BLaER1 (cell line): ENCODE measurements around the gene ZFP28.

Experiments used
- H3K27ac ChIP-seq: shearing (Covaris generic); formaldehyde crosslinking; 2 replicates; pipeline ENCODE4 v1.8.1; 2022
- H3K27me3 ChIP-seq: shearing (Covaris generic); formaldehyde crosslinking; 2 replicates; pipeline ENCODE4 v1.8.1; 2022
- H3K36me3 ChIP-seq: shearing (Covaris generic); formaldehyde crosslinking; 2 replicates; pipeline ENCODE4 v1.8.1; 2022
- H3K4me1 ChIP-seq: shearing (Covaris generic); formaldehyde crosslinking; 2 replicates; pipeline ENCODE4 v1.8.1; 2022
- H3K4me2 ChIP-seq: shearing (Covaris generic); formaldehyde crosslinking; 2 replicates; pipeline ENCODE4 v1.8.1; 2022
- H3K4me3 ChIP-seq: shearing (Covaris generic); formaldehyde crosslinking; 2 replicates; pipeline ENCODE4 v1.8.1; 2022
- H3K9ac ChIP-seq: shearing (Covaris generic); formaldehyde crosslinking; 2 replicates; pipeline ENCODE4 v1.8.1; 2022
- H3K9me3 ChIP-seq: shearing (Covaris generic); formaldehyde crosslinking; 2 replicates; pipeline ENCODE4 v1.8.1; 2022
- H4K20me1 ChIP-seq: shearing (Covaris generic); formaldehyde crosslinking; 2 replicates; pipeline ENCODE4 v1.8.1; 2022
- Cebpa-rat ChIP-seq: shearing (Covaris generic); IDR thresholded peaks from 2 replicates; pipeline ENCODE4 v1.8.1; 2022

The ZFP28 gene

GRCh38 chr19:56594783-56595547 lies 56.2 kb downstream of the ZFP28 start, which contains the start of gene ZNF71:
Gene ZNF71 (plus strand): TSS chr19:56595302. CDS start chr19:56601559, 6,257 bp downstream.
- Histone ChIP-seq H3K27ac (peak within 1 kb of the TSS; percentile 86), H3K4me2 (peak within 1 kb of the TSS; percentile 77), H3K9me3 (peaks cover 68% of the 10 kb centered on the region), H3K9ac (peak within 1 kb of the TSS; percentile 91), H3K27me3 (no peaks in the 10 kb centered on the region), H4K20me1 (no peaks in the 10 kb centered on the region; the same call in 1 of the 2 replicates), H3K36me3 (peaks cover 31% of the 10 kb centered on the region), H3K4me3 (peak within 1 kb of the TSS; percentile 94), H3K4me1 (peaks cover 10% of the 10 kb centered on the region)
- TF ChIP-seq Cebpa-rat = no peak

DNA sequence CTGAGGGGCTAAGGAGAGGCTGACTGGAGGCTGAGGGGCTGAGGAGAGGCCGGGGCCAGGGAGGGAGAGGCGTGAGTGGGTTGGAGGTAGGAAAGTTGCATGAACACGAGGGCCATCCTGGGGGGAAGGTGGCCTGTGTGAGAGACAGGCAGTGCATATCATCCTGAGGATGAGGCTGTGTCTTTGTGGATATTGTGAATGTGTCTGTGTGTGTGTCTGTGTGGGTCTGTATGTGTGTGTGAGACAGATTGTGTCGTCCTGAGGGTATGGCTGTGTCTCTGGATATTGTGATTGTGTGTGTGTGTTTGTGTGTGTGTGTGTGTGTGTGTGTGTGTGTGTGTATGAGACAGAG lies 56.8 kb downstream of the ZFP28 start:
- Histone ChIP-seq H3K4me1 (peaks cover 10% of the 10 kb centered on the region), H3K4me3 (peak overlapping the region; percentile 94), H3K9ac (peak overlapping the region; percentile 91), H4K20me1 (no peaks in the 10 kb centered on the region; the same call in 1 of the 2 replicates), H3K4me2 (peak overlapping the region; percentile 77), H3K27ac (peak overlapping the region; percentile 86), H3K27me3 (no peaks in the 10 kb centered on the region), H3K36me3 (peaks cover 33% of the 10 kb centered on the region), H3K9me3 (peaks cover 66% of the 10 kb centered on the region)
- TF ChIP-seq Cebpa-rat = no peak

DNA sequence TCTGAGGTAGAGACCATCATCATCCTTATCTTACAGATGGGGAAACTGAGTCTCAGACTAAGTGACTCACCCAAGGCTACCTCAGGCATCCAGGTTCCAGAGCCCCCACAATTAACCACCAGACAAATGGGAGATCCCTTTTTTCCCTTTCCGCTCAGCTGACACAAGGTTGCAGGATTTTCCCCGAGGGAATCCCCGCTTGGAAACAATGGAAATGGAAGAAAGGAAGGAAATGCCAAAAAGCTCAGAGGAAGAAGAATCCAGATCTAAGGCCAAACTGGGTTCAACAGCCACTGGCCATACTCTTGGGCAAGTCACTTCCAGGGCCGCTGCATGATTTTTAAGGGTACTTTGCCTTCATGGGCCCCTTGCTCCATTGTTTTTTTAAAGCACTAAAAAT lies 57.9 kb downstream of the ZFP28 start:
- no peak for TF ChIP-seq Cebpa-rat
- H3K27me3 ChIP-seq = no peaks in the 10 kb centered on the region
- 0 out of 2 replicates have a peak overlapping the region, but pooled peaks have one; percentile 94 for H3K4me3 ChIP-seq
- peaks cover 68% of the 10 kb centered on the region for H3K9me3 ChIP-seq
- 0 out of 2 replicates have a peak overlapping the region, but pooled peaks have one; percentile 91 for H3K9ac ChIP-seq
- H3K27ac ChIP-seq = no peak overlapping the region
- peak overlapping the region; percentile 77 for H3K4me2 ChIP-seq
- H3K4me1 ChIP-seq = peaks cover 10% of the 10 kb centered on the region
- peaks cover 45% of the 10 kb centered on the region for H3K36me3 ChIP-seq
- H4K20me1 ChIP-seq = peaks cover 4% of the 10 kb centered on the region; the same call in 1 of the 2 replicates

DNA sequence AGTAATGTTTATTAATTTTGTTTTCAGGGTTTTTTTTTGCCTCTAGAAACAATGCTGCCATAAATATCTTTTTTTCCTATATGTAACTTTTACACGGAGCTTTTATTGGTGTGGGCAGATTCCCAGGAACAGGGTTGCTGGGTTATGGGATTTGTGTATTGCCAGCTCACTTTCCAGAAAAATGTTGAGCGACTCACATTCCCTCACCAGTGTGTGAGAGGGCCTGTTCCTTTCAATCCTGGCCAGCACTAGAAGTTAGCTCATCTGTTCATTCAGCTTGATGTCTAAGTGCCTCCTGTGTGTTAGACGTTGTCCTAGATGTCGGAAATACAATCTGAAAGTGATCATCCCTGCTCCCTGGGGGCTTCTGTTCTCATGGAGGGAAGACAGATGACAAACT lies 58.9 kb downstream of the ZFP28 start:
- H3K9me3 ChIP-seq = peaks cover 74% of the 10 kb centered on the region
- no peaks in the 10 kb centered on the region for H3K27me3 ChIP-seq
- TF ChIP-seq Cebpa-rat = no peak
- peaks cover 6% of the 10 kb centered on the region; the same call in 1 of the 2 replicates for H4K20me1 ChIP-seq
- no peak overlapping the region for H3K4me2 ChIP-seq
- H3K9ac ChIP-seq = no peak overlapping the region
- H3K4me1 ChIP-seq = peaks cover 10% of the 10 kb centered on the region
- H3K4me3 ChIP-seq = no peak overlapping the region
- no peak overlapping the region for H3K27ac ChIP-seq
- H3K36me3 ChIP-seq = peaks cover 55% of the 10 kb centered on the region

DNA sequence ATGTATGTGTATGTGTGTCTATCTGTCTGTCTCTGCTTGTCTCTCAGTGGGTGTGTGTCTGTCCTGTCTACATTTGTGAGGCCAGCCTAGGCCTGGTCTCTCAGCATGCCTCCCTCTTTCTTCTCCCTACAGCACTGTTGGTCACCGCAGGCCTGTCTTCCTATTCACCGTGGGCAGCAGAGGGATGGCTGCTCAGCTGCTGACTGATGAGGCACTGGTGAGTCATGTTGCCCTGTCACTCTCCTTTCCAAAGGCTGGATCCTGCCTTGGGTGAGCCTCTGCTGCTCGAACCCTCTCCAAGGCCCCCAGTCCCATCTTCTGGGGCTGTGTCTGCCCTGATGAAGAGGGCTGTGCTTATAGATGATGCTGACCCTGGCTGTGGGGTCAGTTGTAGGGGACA lies 62.6 kb downstream of the ZFP28 start:
- H3K9me3 ChIP-seq = peaks cover 96% of the 10 kb centered on the region

GRCh38 chr19:56603829-56604228 lies 65.1 kb downstream of the ZFP28 start:
- H3K4me3 ChIP-seq = no peak overlapping the region
- no peaks in the 10 kb centered on the region for H3K27me3 ChIP-seq
- peaks cover 6% of the 10 kb centered on the region; the same call in 1 of the 2 replicates for H4K20me1 ChIP-seq
- H3K36me3 ChIP-seq = peaks cover 89% of the 10 kb centered on the region
- H3K4me1 ChIP-seq = no peaks in the 10 kb centered on the region
- H3K9ac ChIP-seq = no peak overlapping the region
- no peak overlapping the region for H3K27ac ChIP-seq
- no peak overlapping the region for H3K4me2 ChIP-seq
- TF ChIP-seq Cebpa-rat = no peak
- H3K9me3 ChIP-seq = peaks cover 96% of the 10 kb centered on the region

More for the DNA sequence above, 62.6 kb downstream of the ZFP28 start:
- Histone ChIP-seq H3K4me2 (no peak overlapping the region), H3K36me3 (peaks cover 89% of the 10 kb centered on the region), H3K4me1 (peaks cover 3% of the 10 kb centered on the region), H3K9ac (no peak overlapping the region), H3K27me3 (no peaks in the 10 kb centered on the region), H4K20me1 (peaks cover 6% of the 10 kb centered on the region; the same call in 1 of the 2 replicates), H3K27ac (no peak overlapping the region), H3K4me3 (0 out of 2 replicates have a peak overlapping the region, but pooled peaks have one; percentile 17)
- TF ChIP-seq Cebpa-rat = no peak
